Hepatocyte (in vitro differentiated cells): Measurements from ENCODE around the gene GVQW3.

Experiments used
- EZH2 ChIP-seq: fragments of 200-600 bp; sonication (generic); IDR thresholded peaks from 2 replicates; pipeline ENCODE4 v1.6.1; 2016; ENCODE audit warnings: antibody characterized with exemption, mild to moderate bottlenecking, borderline replicate concordance
- EZH2phosphoT487 ChIP-seq: fragments of 200-600 bp; sonication (generic); IDR thresholded peaks from one replicate; pipeline ENCODE4 v1.6.1; 2018; ENCODE audit warnings: antibody characterized with exemption, mild to moderate bottlenecking, low read depth, moderate library complexity; ENCODE audit not compliant: unreplicated experiment, severe bottlenecking
- TF ChIP-seq, protein P1 (sequence below): fragments of 200-600 bp; sonication (generic); IDR thresholded peaks from 2 replicates; pipeline ENCODE4 v1.5.1; 2016; ENCODE audit warnings: antibody characterized with exemption, mild to moderate bottlenecking; ENCODE audit not compliant: poor library complexity

DNA sequence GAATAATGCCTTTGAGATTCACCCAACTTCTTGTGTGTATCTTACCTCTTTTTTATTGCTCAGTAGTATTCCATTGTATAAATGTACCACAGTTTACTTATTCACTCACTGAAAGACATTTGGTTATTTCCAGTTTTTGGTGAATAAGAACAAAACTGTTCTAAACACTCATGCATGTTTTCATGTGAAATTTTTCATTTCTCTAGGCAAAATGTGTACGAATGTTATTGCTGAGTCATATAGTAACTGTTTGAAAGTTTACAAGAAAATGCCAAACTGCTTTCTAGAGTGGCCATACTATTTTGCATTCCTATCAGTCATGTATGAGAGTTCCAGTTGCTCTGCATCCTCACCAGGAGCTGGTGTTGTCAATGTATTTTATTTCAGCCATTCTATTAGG lies 54.9 kb downstream of the GVQW3 start:
- TF ChIP-seq, protein P1, sequence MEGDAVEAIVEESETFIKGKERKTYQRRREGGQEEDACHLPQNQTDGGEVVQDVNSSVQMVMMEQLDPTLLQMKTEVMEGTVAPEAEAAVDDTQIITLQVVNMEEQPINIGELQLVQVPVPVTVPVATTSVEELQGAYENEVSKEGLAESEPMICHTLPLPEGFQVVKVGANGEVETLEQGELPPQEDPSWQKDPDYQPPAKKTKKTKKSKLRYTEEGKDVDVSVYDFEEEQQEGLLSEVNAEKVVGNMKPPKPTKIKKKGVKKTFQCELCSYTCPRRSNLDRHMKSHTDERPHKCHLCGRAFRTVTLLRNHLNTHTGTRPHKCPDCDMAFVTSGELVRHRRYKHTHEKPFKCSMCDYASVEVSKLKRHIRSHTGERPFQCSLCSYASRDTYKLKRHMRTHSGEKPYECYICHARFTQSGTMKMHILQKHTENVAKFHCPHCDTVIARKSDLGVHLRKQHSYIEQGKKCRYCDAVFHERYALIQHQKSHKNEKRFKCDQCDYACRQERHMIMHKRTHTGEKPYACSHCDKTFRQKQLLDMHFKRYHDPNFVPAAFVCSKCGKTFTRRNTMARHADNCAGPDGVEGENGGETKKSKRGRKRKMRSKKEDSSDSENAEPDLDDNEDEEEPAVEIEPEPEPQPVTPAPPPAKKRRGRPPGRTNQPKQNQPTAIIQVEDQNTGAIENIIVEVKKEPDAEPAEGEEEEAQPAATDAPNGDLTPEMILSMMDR, result no peak
- no peak for TF ChIP-seq EZH2
- TF ChIP-seq EZH2phosphoT487, result no peak
